Measurements from ENCODE around the gene C7orf57. TPM values are rescaled to one million over a fixed set of nuclear protein-coding genes. Genes with fewer than 3 reads are reported as not detected.

Gene C7orf57
- total RNA-seq, 2 donors from 2014 or later: not detected

- H3K27ac ChIP-seq: no peak overlapping the region
- no peak for DNase-seq (ENCODE audit: low spot score)
- no peak for ATAC-seq (ENCODE audit: insufficient number of reproducible peaks, low FRiP score, low read depth)
- H3K4me3 ChIP-seq: no peak overlapping the region
- no peaks in the 10 kb centered on the region for H3K27me3 ChIP-seq (replicated peaks; ENCODE audit: insufficient read depth)
- no peaks in the 10 kb centered on the region for H3K9me3 ChIP-seq
- no peaks in the 10 kb centered on the region for H3K36me3 ChIP-seq
- no peak for TF ChIP-seq CTCF (IDR thresholded peaks at IDR 0.05)
- H3K4me1 ChIP-seq (ENCODE audit: control insufficient read depth in 1 of 2, low read depth in 2 of 2): no peaks in the 10 kb centered on the region
These were observed 6.9 kb downstream of the C7orf57 start for GRCh38 chr7:48042216-48042615.

GRCh38 chr7:48042636-48043035 is 7.3 kb downstream of the C7orf57 start:
- ATAC-seq (ENCODE audit: insufficient number of reproducible peaks, low FRiP score, low read depth): no peak
- Histone ChIP-seq H3K9me3 (no peaks in the 10 kb centered on the region), H3K27me3 (replicated peaks; ENCODE audit: insufficient read depth) (no peaks in the 10 kb centered on the region), H3K36me3 (no peaks in the 10 kb centered on the region), H3K27ac (no peak overlapping the region), H3K4me3 (no peak overlapping the region), H3K4me1 (ENCODE audit: control insufficient read depth in 1 of 2, low read depth in 2 of 2) (no peaks in the 10 kb centered on the region)
- no peak for TF ChIP-seq CTCF (IDR thresholded peaks at IDR 0.05)
- DNase-seq (ENCODE audit: low spot score): no peak

- H3K27me3 ChIP-seq (replicated peaks; ENCODE audit: insufficient read depth): no peaks in the 10 kb centered on the region
- no peak overlapping the region for H3K4me3 ChIP-seq
- no peak overlapping the region for H3K27ac ChIP-seq
- no peak for TF ChIP-seq CTCF (IDR thresholded peaks at IDR 0.05)
- H3K9me3 ChIP-seq: no peaks in the 10 kb centered on the region
- DNase-seq (ENCODE audit: low spot score) (no peak), ATAC-seq (ENCODE audit: insufficient number of reproducible peaks, low FRiP score, low read depth) (no peak)
- no peaks in the 10 kb centered on the region for H3K36me3 ChIP-seq
- H3K4me1 ChIP-seq (ENCODE audit: control insufficient read depth in 1 of 2, low read depth in 2 of 2): no peaks in the 10 kb centered on the region
These were observed 9.9 kb downstream of the C7orf57 start for GRCh38 chr7:48045195-48045765.

- no peak for TF ChIP-seq CTCF (IDR thresholded peaks at IDR 0.05)
- no peak for ATAC-seq (ENCODE audit: insufficient number of reproducible peaks, low FRiP score, low read depth)
These were observed 11.1 kb downstream of the C7orf57 start for GRCh38 chr7:48046458-48046857.

GRCh38 chr7:48048113-48048512 is 12.8 kb downstream of the C7orf57 start:
- H3K4me3 ChIP-seq: no peak overlapping the region
- no peak overlapping the region for H3K27ac ChIP-seq
- no peak for DNase-seq (ENCODE audit: low spot score)
- no peaks in the 10 kb centered on the region for H3K9me3 ChIP-seq
- no peak for ATAC-seq (ENCODE audit: insufficient number of reproducible peaks, low FRiP score, low read depth)
- no peaks in the 10 kb centered on the region for H3K4me1 ChIP-seq (ENCODE audit: control insufficient read depth in 1 of 2, low read depth in 2 of 2)
- no peak for TF ChIP-seq CTCF (IDR thresholded peaks at IDR 0.05)
- no peaks in the 10 kb centered on the region for H3K27me3 ChIP-seq (replicated peaks; ENCODE audit: insufficient read depth)
- H3K36me3 ChIP-seq: no peaks in the 10 kb centered on the region

More at GRCh38 chr7:48046458-48046857, 11.1 kb downstream of the C7orf57 start:
- Histone ChIP-seq H3K9me3 (no peaks in the 10 kb centered on the region), H3K36me3 (no peaks in the 10 kb centered on the region), H3K27me3 (replicated peaks; ENCODE audit: insufficient read depth) (no peaks in the 10 kb centered on the region), H3K27ac (no peak overlapping the region), H3K4me3 (no peak overlapping the region), H3K4me1 (ENCODE audit: control insufficient read depth in 1 of 2, low read depth in 2 of 2) (no peaks in the 10 kb centered on the region)
- DNase-seq (ENCODE audit: low spot score): no peak
